Fibroblast of skin of right quadriceps (primary cell): ENCODE measurements around the gene PMM2.
"Not testable (repeated sequence)": the region's sequence is repeated elsewhere in the genome, so short reads cannot be mapped to it uniquely, and the experiment has no call there.

ENCODE experiments used
- DNase-seq: peaks from one replicate; pipeline ENCODE4 v3.0.0-alpha.2; 2013

PMM2 gene

GRCh38 chr16:8822403-8822802 lies 24.8 kb downstream of the PMM2 start:
- no peak for DNase-seq

- DNase-seq: no peak
These were observed 28.7 kb downstream of the PMM2 start for GRCh38 chr16:8826278-8826879.

GRCh38 chr16:8828541-8829165 lies 31.0 kb downstream of the PMM2 start:
- no peak for DNase-seq

GRCh38 chr16:8831450-8831849 lies 33.8 kb downstream of the PMM2 start:
- DNase-seq: no peak

GRCh38 chr16:8831871-8832716 lies 34.5 kb downstream of the PMM2 start:
- DNase-seq: no peak

- DNase-seq: no peak
These were observed 35.1 kb downstream of the PMM2 start for GRCh38 chr16:8832717-8833105.

GRCh38 chr16:8836797-8837196 lies 39.2 kb downstream of the PMM2 start:
- not testable (repeated sequence) for DNase-seq

GRCh38 chr16:8837594-8837993 lies 40.0 kb downstream of the PMM2 start:
- DNase-seq: not testable (repeated sequence)

- not testable (repeated sequence) for DNase-seq
These were observed 44.4 kb downstream of the PMM2 start for GRCh38 chr16:8842016-8842415.

GRCh38 chr16:8843296-8843695 lies 45.7 kb downstream of the PMM2 start:
- DNase-seq: not testable (repeated sequence)

- DNase-seq: no peak
These were observed 48.2 kb downstream of the PMM2 start for GRCh38 chr16:8845699-8846298.

- no peak for DNase-seq
These were observed 48.8 kb downstream of the PMM2 start for GRCh38 chr16:8846401-8846932.

GRCh38 chr16:8847145-8847544 lies 49.5 kb downstream of the PMM2 start:
- no peak for DNase-seq

- DNase-seq: no peak
These were observed 50.0 kb downstream of the PMM2 start for GRCh38 chr16:8847623-8848022.

GRCh38 chr16:8848231-8848938 lies 50.7 kb downstream of the PMM2 start:
- DNase-seq: no peak

- DNase-seq: peak; percentile 83
These were observed 51.3 kb downstream of the PMM2 start for GRCh38 chr16:8848939-8849391.

GRCh38 chr16:8849411-8850011 lies 51.9 kb downstream of the PMM2 start:
- DNase-seq: no peak

GRCh38 chr16:8850279-8850885 lies 52.7 kb downstream of the PMM2 start:
- peak; percentile 61 for DNase-seq

- DNase-seq: no peak
These were observed 54.2 kb downstream of the PMM2 start for GRCh38 chr16:8851761-8852403.

GRCh38 chr16:8852534-8852933 lies 54.9 kb downstream of the PMM2 start:
- no peak for DNase-seq

GRCh38 chr16:8853150-8853549 lies 55.5 kb downstream of the PMM2 start:
- no peak for DNase-seq
